Esophagus muscularis mucosa (tissue), 4 donors: ENCODE data around the gene STRIT1.

Source experiments
- EP300 ChIP-seq: sonication (generic); formaldehyde crosslinking; IDR thresholded peaks from one replicate; pipeline ENCODE4 v1.6.1; 2017; ENCODE audit warnings: antibody characterized with exemption
- POLR2A ChIP-seq: fragments of 450-650 bp; IDR thresholded peaks from one replicate; pipeline ENCODE4 v1.6.1; 2017; ENCODE audit warnings: antibody characterized with exemption, moderate library complexity, mild to moderate bottlenecking, low read depth
- POLR2AphosphoS5 ChIP-seq, 2 donors: sonication (generic); formaldehyde crosslinking; IDR thresholded peaks; one replicate each; pipeline ENCODE4 v1.6.1; 2017; ENCODE audit warnings: antibody characterized with exemption in 2 of 2
- TF ChIP-seq, protein P1 (sequence below), 3 experiments: fragments of 200-600 bp in 2 of 3; fragments of 450-650 bp in 1 of 3; sonication (generic) in 2 of 3; IDR thresholded peaks; one replicate each; pipeline ENCODE4 v1.5.1; 2017 to 2019; ENCODE audit warnings: antibody characterized with exemption in 3 of 3, mild to moderate bottlenecking in 2 of 3, moderate library complexity in 1 of 3

- TF ChIP-seq, protein P1, sequence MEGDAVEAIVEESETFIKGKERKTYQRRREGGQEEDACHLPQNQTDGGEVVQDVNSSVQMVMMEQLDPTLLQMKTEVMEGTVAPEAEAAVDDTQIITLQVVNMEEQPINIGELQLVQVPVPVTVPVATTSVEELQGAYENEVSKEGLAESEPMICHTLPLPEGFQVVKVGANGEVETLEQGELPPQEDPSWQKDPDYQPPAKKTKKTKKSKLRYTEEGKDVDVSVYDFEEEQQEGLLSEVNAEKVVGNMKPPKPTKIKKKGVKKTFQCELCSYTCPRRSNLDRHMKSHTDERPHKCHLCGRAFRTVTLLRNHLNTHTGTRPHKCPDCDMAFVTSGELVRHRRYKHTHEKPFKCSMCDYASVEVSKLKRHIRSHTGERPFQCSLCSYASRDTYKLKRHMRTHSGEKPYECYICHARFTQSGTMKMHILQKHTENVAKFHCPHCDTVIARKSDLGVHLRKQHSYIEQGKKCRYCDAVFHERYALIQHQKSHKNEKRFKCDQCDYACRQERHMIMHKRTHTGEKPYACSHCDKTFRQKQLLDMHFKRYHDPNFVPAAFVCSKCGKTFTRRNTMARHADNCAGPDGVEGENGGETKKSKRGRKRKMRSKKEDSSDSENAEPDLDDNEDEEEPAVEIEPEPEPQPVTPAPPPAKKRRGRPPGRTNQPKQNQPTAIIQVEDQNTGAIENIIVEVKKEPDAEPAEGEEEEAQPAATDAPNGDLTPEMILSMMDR (IDR thresholded peaks at IDR 0.05) = no peak
- TF ChIP-seq POLR2A = no peak
- TF ChIP-seq POLR2AphosphoS5 (IDR thresholded peaks at IDR 0.05) = no peak
- TF ChIP-seq EP300 = no peak
Observed at GRCh38 chr3:155270485-155271342, 22.8 kb downstream of the STRIT1 start.
